ENCODE data around the gene ZC3H11A.
"Not testable (repeated sequence)": the region's sequence is repeated elsewhere in the genome, so short reads cannot be mapped to it uniquely, and the experiment has no call there.

ZC3H11A gene

GRCh38 chr1:203795441-203796235 is at the start of gene ZC3H11A, which contains the start of gene ZBED6:
Gene ZC3H11A, plus strand, starts transcription at chr1:203795623. Its CDS starts 21,448 bp downstream, at chr1:203817071.
Gene ZBED6, plus strand, starts transcription at chr1:203795623. Its CDS starts 1,900 bp downstream, at chr1:203797523.
- DNase-seq (ENCODE audit: low spot score): peak; percentile 88

- DNase-seq (ENCODE audit: low spot score): no peak
Observed at GRCh38 chr1:203746281-203746680, 49.1 kb upstream of the ZC3H11A start.

DNA sequence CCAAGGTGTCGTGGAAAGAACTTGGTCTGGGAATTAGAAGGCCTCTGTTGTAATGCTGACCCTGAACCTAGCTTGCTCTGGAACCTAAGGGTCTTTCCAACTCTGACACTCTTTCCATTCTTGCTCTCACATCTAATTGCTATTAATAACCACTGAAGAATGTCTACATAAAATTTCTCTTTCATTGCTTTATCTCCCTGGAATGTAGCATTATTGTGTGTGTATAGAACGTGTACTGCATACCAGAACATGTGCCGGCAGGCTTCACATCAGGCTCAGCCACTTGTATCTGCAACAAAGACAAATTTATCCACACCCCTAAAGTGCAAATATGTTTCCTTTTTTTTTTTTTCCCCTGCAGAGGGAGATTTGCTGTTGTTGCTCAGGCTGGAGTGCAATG is 44.4 kb upstream of the ZC3H11A start:
- DNase-seq (ENCODE audit: low spot score): no peak

DNA sequence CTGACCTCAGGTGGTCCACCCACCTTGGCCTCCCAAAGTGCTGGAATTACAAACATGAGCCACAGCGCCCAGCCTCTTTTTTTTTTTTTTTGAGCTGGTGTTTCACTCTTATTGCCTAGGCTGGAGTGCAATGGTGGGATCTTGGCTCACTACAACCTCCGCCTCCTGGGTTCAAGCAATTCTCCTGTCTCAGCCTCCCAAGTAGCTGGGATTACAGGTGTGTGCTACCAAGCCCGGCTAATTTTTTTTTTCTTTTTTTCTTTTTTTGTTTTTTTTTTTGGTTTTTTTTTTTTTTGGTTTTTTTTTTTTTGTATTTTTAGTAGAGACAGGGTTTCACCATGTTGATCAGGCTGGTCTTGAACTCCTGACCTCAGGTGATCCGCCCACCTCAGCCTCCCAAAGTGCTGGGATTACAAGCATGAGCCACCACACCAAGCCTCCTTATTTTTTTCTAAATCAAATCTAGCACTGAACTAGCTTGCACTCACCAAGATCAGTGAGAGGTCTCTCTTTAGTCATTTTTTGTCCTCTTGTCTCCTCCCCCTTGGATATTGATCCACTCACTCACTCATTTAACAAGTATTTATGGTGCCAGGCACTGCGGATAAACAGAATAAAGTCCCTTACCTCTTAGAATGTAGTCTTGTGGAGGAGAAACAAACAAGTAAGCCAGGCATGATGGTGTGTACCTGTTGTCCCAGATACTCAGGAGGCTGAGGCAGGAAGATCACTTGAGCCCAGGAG is 43.6 kb upstream of the ZC3H11A start:
- not testable (repeated sequence) for DNase-seq (ENCODE audit: low spot score)

GRCh38 chr1:203754455-203754864 is 41.0 kb upstream of the ZC3H11A start:
- no peak for DNase-seq (ENCODE audit: low spot score)

DNA sequence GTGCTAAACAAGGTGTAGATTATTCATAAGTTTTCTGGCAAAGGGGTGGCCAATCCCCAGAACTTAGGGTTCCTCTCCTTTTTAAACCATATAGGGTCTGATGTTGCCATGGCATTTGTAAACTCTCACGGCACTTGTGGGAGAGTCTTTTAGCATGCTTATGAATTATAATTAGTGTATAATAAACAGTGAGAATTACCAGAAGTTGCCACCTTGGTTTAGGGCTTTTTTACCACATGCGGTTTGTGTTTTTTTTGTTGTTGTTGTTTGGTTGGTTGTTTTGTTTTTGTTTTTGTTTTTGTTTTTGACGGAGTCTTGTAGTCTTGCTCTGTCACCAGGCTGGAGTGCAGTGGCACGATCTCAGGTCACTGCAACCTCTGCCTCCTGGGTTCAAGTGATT is 39.4 kb upstream of the ZC3H11A start:
- no peak for DNase-seq (ENCODE audit: low spot score)

- DNase-seq (ENCODE audit: low spot score): not testable (repeated sequence)
Observed at GRCh38 chr1:203758749-203759148, 36.7 kb upstream of the ZC3H11A start.

- no peak for DNase-seq (ENCODE audit: low spot score)
Observed at GRCh38 chr1:203760506-203760905, 34.9 kb upstream of the ZC3H11A start.

DNA sequence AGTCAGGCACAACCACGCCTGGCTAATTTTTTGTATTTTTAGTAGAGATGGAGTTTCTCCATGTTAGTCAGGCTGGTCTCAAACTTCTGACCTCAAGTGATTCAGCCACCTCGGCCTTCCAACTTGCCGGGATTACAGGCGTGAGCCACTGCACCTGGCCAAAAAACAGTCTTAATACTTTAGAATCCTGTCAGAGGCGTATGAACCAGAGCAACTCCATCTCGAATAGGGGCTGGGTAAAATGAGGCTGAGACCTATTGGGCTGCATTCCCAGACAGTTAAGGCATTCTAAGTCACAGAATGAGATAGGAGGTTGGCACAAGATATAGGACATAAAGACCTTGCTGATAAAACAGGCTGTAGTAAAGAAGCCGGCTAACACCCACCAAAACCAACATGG is 33.5 kb upstream of the ZC3H11A start:
- DNase-seq (ENCODE audit: low spot score): not testable (repeated sequence)

DNA sequence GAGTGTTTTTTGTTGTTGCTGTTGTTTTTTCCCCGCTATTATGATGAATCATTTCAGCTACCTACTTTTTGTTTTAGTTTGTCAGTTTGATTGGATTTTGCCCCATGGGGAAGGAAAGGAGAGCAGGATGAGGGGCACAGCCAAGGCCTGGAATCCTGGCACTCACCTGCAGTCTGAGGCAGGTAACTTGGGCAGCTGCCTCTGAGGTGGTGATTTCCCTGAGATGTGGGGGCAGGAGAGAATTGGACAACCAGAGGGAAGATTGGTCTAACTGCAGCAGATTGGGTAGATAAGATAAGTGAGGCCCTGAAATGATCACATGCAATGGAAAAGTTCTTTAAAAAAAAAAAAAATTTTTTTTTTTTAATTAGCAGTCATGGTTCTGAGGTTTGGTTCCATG is 31.9 kb upstream of the ZC3H11A start:
- no peak for DNase-seq (ENCODE audit: low spot score)

DNA sequence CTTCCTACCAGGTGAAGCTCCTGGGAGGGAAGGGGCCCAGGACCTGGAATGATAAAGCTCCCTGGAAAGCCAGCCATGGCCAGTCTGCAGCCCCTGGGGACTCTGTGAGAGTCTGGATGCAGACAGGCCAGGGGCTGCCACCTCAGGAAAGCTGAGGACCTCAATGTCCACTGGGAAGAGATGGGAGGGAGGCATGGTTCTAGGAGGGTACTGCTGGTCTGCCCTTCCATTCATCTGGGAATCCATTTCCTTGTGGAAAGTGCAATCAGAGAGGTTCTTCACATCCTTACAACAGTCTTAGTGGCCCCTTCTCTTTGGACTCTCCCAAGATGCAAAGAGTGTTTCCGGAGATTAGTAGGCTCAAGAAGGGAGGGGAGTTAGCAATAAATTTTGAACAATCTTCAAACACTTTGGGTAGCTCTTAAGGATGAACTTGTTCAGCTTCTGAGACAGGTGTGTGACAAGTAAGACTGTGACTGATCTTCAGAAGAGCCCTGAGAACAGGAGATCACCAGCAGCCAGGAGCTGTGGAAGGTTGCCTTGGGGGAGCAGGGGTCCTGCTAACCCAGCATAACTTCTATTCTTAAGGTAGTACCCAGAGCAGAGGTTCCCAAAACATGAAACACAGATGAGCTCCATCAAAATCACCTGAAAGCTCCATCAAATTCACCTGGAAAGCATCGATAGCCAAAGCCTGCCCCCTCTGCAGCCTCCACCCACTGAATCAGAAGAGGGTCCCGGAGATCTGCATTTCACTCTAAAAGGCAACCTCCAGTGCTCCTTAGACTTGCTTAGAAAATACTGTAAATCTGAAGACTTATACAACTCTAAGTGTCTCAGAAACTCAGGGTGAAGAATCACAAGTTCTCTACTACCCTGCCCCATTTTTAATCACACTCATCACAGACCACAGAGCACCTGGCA is 31.1 kb upstream of the ZC3H11A start:
- DNase-seq (ENCODE audit: low spot score): no peak

- DNase-seq (ENCODE audit: low spot score): no peak
Observed at GRCh38 chr1:203765029-203765837, 30.2 kb upstream of the ZC3H11A start, which contains the start of gene LAX1. Gene LAX1, plus strand, starts transcription at chr1:203765183. Its CDS starts 383 bp downstream, at chr1:203765566.

- no peak for DNase-seq (ENCODE audit: low spot score)
Observed at GRCh38 chr1:203768256-203768655, 27.2 kb upstream of the ZC3H11A start.

DNA sequence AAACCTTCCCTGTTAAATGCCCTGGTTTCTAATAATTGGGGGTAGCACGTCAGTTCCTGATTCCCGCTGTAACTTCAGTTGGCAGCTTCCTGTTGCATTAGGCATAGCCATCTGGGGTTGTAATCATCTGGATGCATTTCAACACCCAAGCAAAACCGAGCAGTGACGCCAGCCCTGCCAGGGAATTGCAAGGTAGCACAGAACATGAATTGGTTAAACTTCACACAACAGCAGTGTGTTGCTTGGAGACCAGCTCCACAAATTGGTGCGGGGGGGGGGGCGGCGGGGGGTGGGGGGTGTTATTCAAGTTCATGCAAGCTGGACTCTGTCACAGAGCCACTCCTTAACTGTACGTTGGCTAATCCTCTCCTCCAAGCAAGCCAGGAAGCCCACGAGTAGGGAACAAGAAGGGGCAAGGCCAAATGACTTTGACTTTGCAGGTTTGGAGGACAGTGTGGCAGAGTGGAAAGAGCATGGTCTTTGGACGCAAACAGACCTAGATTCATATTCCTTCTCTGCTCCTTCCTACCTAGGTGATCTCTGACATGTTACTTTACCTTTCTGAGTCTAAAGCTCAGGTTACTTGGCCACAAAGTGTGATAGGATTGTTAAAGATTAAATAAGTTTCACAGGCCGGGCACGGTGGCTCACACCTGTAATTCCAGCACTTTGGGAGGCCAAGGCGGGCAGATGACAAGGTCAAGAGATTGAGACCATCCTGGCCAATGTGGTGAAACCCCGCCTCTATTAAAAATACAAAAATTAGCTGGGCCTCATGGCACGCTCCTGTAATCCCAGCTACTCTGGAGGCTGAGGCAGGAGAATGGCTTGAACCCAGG is 25.7 kb upstream of the ZC3H11A start:
- peak; percentile 67 for DNase-seq (ENCODE audit: low spot score)

- DNase-seq (ENCODE audit: low spot score): no peak
Observed at GRCh38 chr1:203771901-203772301, 23.5 kb upstream of the ZC3H11A start.

DNA sequence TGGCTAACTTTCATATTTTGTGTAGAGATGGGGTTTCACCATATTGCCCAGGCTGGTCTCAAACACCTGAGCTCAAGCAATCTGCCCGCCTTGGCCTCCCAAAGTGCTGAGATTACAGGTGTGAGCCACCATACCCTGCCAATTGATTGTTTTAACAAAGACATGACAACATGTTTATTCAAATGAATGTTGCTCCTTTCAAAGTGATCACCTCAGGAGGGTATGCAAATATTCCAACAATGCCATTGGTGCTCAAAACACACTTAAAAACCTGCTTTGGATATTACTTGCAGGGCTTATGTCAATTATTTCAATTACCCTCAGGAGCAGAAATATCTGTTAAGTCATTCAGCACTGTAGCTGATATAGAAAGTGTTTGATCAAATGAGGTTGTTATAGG is 22.6 kb upstream of the ZC3H11A start:
- DNase-seq (ENCODE audit: low spot score): no peak

- no peak for DNase-seq (ENCODE audit: low spot score)
Observed at GRCh38 chr1:203776636-203777035, 18.8 kb upstream of the ZC3H11A start.

DNA sequence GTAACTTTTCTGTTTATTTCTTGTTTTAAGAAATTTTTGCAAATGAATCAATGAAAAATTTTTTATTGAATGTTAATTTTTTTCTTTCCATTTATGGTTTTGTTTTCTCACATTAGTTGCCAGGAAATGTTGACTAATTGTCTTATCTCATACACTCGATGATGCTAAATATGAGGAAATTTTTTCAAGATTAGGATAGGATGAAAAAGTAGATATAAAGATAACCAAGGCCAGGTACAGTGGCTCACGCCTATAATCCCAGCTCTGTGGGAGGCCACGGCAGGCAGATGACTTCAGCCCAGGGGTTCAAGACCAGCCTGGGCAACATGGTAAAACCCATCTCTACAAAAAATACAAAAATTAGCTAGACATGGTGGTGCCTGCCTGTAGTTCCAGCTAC is 17.8 kb upstream of the ZC3H11A start:
- DNase-seq (ENCODE audit: low spot score): no peak

- DNase-seq (ENCODE audit: low spot score): no peak
Observed at GRCh38 chr1:203778146-203778545, 17.3 kb upstream of the ZC3H11A start.

DNA sequence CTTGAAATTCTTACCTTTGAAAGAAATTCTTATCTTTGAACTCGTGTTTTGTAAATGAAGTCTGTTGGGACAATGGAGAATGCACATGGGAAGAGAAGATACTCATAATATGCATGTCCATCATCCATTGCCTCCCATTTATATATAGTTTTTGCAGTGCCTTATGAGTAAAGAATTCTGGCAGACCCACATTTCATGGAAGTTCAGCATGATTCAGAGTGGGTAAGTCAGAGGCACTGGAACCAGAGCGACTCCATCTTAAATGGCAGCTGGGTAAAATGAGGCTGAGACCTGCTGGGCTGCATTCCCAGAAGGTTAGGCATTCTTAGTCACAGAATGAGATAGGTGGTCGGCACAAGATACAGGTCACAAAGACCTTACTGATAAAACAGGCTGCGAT is 16.6 kb upstream of the ZC3H11A start:
- DNase-seq (ENCODE audit: low spot score): no peak
